B cell (primary cell): ENCODE results near the gene OTUB2. TPM values are rescaled to one million over a fixed set of nuclear protein-coding genes. Genes with fewer than 3 reads are reported as not detected.

ENCODE experiments used
- ATAC-seq: fragments of 200-7000 bp; cut with Tn5 transposase; one replicate; pipeline ENCODE4 v1.10.0; 2021; ENCODE audit warnings: low read depth, mild to moderate bottlenecking, moderate number of reproducible peaks, moderate library complexity
- CTCF ChIA-PET: fragments of 350-600 bp; sonication (Branson Sonifier 250); formaldehyde crosslinking; loops from one replicate; lab custom pipeline; 2021; ENCODE audit warnings: antibody characterized with exemption, inconsistent platforms; lab: Charles Lee
- POLR2A ChIA-PET: fragments of 350-600 bp; sonication (Branson Sonifier 250); formaldehyde crosslinking; loops from one replicate; lab custom pipeline; 2021; ENCODE audit warnings: antibody characterized with exemption; lab: Charles Lee
- DNase-seq: peaks from one replicate; pipeline ENCODE4 v3.0.0; 2013
- H2AFZ ChIP-seq: 2 replicates; pipeline ENCODE4 v1.6.1; 2012; ENCODE audit warnings: mild to moderate bottlenecking, low read depth, low read length; ENCODE audit not compliant: insufficient read depth, poor library complexity, severe bottlenecking
- H3K27ac ChIP-seq, 2 donors: 1 replicate in 1 of 2; 2 replicates in 1 of 2; pipeline ENCODE4 v1.5.1; 2012 to 2013; ENCODE audit warnings: low read length in 2 of 2, mild to moderate bottlenecking in 2 of 2, moderate library complexity in 1 of 2
- H3K27me3 ChIP-seq, 4 experiments: fragments of 200-600 bp in 1 of 4; sonication (generic) in 1 of 4; replicated peaks in 1 of 4; 1 replicate in 2 of 4; 2 replicates in 2 of 4; pipeline versions ENCODE4 v1.6.1 to v1.7.0; 2013 to 2016; ENCODE audit warnings: low read length in 3 of 4, mild to moderate bottlenecking in 2 of 4, mixed read lengths in 1 of 4, moderate library complexity in 1 of 4; ENCODE audit not compliant: insufficient read depth in 4 of 4, control insufficient read depth in 3 of 4; ENCODE audit errors: control extremely low read depth in 1 of 4
- H3K36me3 ChIP-seq, 2 experiments: replicated peaks in 1 of 2; 1 replicate in 1 of 2; 2 replicates in 1 of 2; pipeline versions ENCODE4 v1.6.1 to v1.7.1; 2013; ENCODE audit warnings: low read length in 1 of 2; ENCODE audit not compliant: insufficient read depth in 2 of 2, control insufficient read depth in 1 of 2; ENCODE audit errors: control extremely low read depth in 1 of 2, extremely low read depth in 1 of 2
- H3K4me1 ChIP-seq, 2 donors: fragments of 200-600 bp in 1 of 2; sonication (generic) in 1 of 2; 1 replicate in 1 of 2; 2 replicates in 1 of 2; pipeline versions ENCODE4 v1.5.1 to v1.6.1; 2013 to 2017; ENCODE audit warnings: low read length in 2 of 2; ENCODE audit not compliant: control insufficient read depth in 2 of 2, insufficient read depth in 2 of 2
- H3K4me2 ChIP-seq: replicated peaks from 2 replicates; pipeline ENCODE3; 2012; ENCODE audit warnings: mild to moderate bottlenecking, low read depth, low read length; ENCODE audit not compliant: poor library complexity, severe bottlenecking
- H3K4me3 ChIP-seq, 5 experiments: fragments of 200-600 bp in 1 of 5; sonication (generic) in 1 of 5; 1 replicate in 3 of 5; 2 replicates in 2 of 5; pipeline versions ENCODE4 v1.5.1 to v1.7.0; 2011 to 2016; ENCODE audit warnings: low read length in 4 of 5, mild to moderate bottlenecking in 4 of 5, low read depth in 2 of 5, control low read depth in 1 of 5, moderate library complexity in 1 of 5; ENCODE audit not compliant: insufficient read depth in 1 of 5; ENCODE audit errors: control extremely low read depth in 1 of 5, extremely low read depth in 1 of 5
- H3K79me2 ChIP-seq: fragments of 200-600 bp; sonication (generic); one replicate; pipeline ENCODE4 v1.6.0; 2016; ENCODE audit warnings: low read length; ENCODE audit not compliant: control insufficient read depth, insufficient read depth
- H3K9ac ChIP-seq: fragments of 200-600 bp; sonication (generic); 2 replicates; pipeline ENCODE4 v1.6.1; 2017; ENCODE audit warnings: mild to moderate bottlenecking, low read length, moderate library complexity
- H3K9me3 ChIP-seq, 3 donors: one replicate each; pipeline versions ENCODE4 v1.6.1 to v1.7.1; 2013; ENCODE audit warnings: low read length in 2 of 3; ENCODE audit not compliant: control insufficient read depth in 2 of 3, insufficient read depth in 1 of 3; ENCODE audit errors: control extremely low read depth in 1 of 3
- H4K20me1 ChIP-seq: 2 replicates; pipeline ENCODE4 v1.6.0; 2012; ENCODE audit warnings: mild to moderate bottlenecking, low read length; ENCODE audit not compliant: insufficient read depth, control insufficient read depth, poor library complexity, severe bottlenecking
- H3K27ac Mint-ChIP-seq: one replicate; pipeline ENCODE4 v1.8.0; 2021; ENCODE audit warnings: mixed read lengths
- H3K27me3 Mint-ChIP-seq: one replicate; pipeline ENCODE4 v1.8.0; 2021; ENCODE audit warnings: mixed read lengths
- H3K4me1 Mint-ChIP-seq: one replicate; pipeline ENCODE4 v1.8.0; 2021; ENCODE audit warnings: mixed read lengths
- H3K4me3 Mint-ChIP-seq: one replicate; pipeline ENCODE4 v1.8.0; 2021; ENCODE audit warnings: mixed read lengths
- H3K9me3 Mint-ChIP-seq: one replicate; pipeline ENCODE4 v1.8.0; 2022; ENCODE audit warnings: mixed read lengths; ENCODE audit not compliant: insufficient read depth
- CTCF ChIP-seq: fragments of 200-600 bp; IDR thresholded peaks from one replicate; pipeline ENCODE4 v1.8.0; 2022; ENCODE audit warnings: antibody characterized with exemption, mild to moderate bottlenecking
- EZH2 ChIP-seq: IDR thresholded peaks from 2 replicates; pipeline ENCODE4 v1.6.1; 2012; ENCODE audit warnings: borderline replicate concordance, low read depth, mild to moderate bottlenecking, moderate library complexity, low read length; ENCODE audit not compliant: insufficient read depth, poor library complexity, severe bottlenecking
- WGBS: methylation state at CpG from one replicate; pipeline ENCODE4 v1.1.5; 2013; ENCODE audit warnings: missing lambda C conversion rate; ENCODE audit not compliant: insufficient coverage; 5-methylcytosine and 5-hydroxymethylcytosine counted together
- intact Hi-C: fragments of 100-400 bp; cut with micrococcal nuclease; formaldehyde crosslinking; loops from one replicate; pipeline ENCODE4 v1.10.0; 2022
- polyA plus RNA-seq: library from polyadenylated mRNA; depleted of rRNA; stranded (reverse); fragments of >200 nt; gene quantifications from 2 replicates; pipeline ENCODE4 v1.2.3, GENCODE V29; 2012
- total RNA-seq, 2 donors: library from RNA; stranded (reverse); fragments of 120-200 nt in 1 of 2; gene quantifications; 1 replicate in 1 of 2; 2 replicates in 1 of 2; pipeline versions ENCODE4 v1.2.3 to v1.2.4, GENCODE V29; 2013 to 2022

OTUB2 gene
- total and polyA plus RNA-seq, 2 donors (not counting 1 experiment from before 2014, with no cell fraction given), result 0.04 to 0.17 TPM

GRCh38 chr14:93987376-93987775 is 38.8 kb upstream of the OTUB2 start:
- H3K79me2 ChIP-seq, result no peaks in the 10 kb centered on the region
- Mint-ChIP-seq H3K27ac (no peak overlapping the region), H3K4me3 (no peak overlapping the region), H3K27me3 (peaks cover 33% of the 10 kb centered on the region), H3K4me1 (peaks cover 3% of the 10 kb centered on the region), H3K9me3 (no peaks in the 10 kb centered on the region)
- ChIA-PET CTCF (no interaction called here), POLR2A (no interaction called here)
- H3K27me3 ChIP-seq, result peaks cover 0 to 53% (median 22%) of the 10 kb centered on the region in 4 experiments
- TF ChIP-seq CTCF, result no peak
- TF ChIP-seq EZH2, result no peak
- H2AFZ ChIP-seq, result no peak overlapping the region
- WGBS, result 96% methylated on average over 12 of the region's 12 CpGs
- H3K4me2 ChIP-seq, result no peak overlapping the region
- intact Hi-C loops, result loop anchor here (5.0 kb wide), 1 partner anchor 40 kb away; no protein-coding TSS in a partner anchor
- ATAC-seq, result no peak
- H3K27ac ChIP-seq, result no peak overlapping the region
- no peaks in the 10 kb centered on the region for H4K20me1 ChIP-seq
- no peak for DNase-seq
- H3K9ac ChIP-seq, result no peak overlapping the region
- no peaks in the 10 kb centered on the region for H3K4me1 ChIP-seq
- H3K36me3 ChIP-seq, result no peaks in the 10 kb centered on the region
- peaks cover 0 to 17% (median 0%) of the 10 kb centered on the region in 3 donors for H3K9me3 ChIP-seq
- no peak overlapping the region for H3K4me3 ChIP-seq

- no peak overlapping the region for H3K9ac ChIP-seq
- Mint-ChIP-seq H3K27ac (no peak overlapping the region), H3K9me3 (no peaks in the 10 kb centered on the region), H3K4me3 (no peak overlapping the region), H3K27me3 (peaks cover 31% of the 10 kb centered on the region), H3K4me1 (peaks cover 3% of the 10 kb centered on the region)
- no peaks in the 10 kb centered on the region for H3K79me2 ChIP-seq
- POLR2A ChIA-PET, result no interaction called here
- H3K4me2 ChIP-seq, result no peak overlapping the region
- CTCF ChIA-PET, result no interaction called here
- intact Hi-C loops, result loop anchor here (5.0 kb wide), 1 partner anchor 41 kb away; no protein-coding TSS in a partner anchor
- TF ChIP-seq EZH2 (no peak), CTCF (no peak)
- no peaks in the 10 kb centered on the region for H4K20me1 ChIP-seq
- H3K36me3 ChIP-seq, result no peaks in the 10 kb centered on the region
- H3K9me3 ChIP-seq, result peaks cover 0 to 12% (median 0%) of the 10 kb centered on the region in 3 donors
- no peak overlapping the region for H3K27ac ChIP-seq
- ATAC-seq, result no peak
- H3K4me3 ChIP-seq, result no peak overlapping the region
- no peaks in the 10 kb centered on the region for H3K4me1 ChIP-seq
- WGBS, result 76% methylated on average over 1 of the region's 3 CpGs
- no peak for DNase-seq
- H3K27me3 ChIP-seq, result peaks cover 0 to 48% (median 19%) of the 10 kb centered on the region in 4 experiments
- H2AFZ ChIP-seq, result no peak overlapping the region
Measured at GRCh38 chr14:93987815-93988476, 38.2 kb upstream of the OTUB2 start.
